Kidney (tissue), 14 donors: ENCODE measurements around the gene EPHA2. TPM values are rescaled to one million over a fixed set of nuclear protein-coding genes. Genes with fewer than 3 reads are reported as not detected.

ENCODE experiments used
- DNase-seq, 5 donors: peaks; one replicate each; pipeline ENCODE4 v3.0.0-alpha.2; 2013 to 2020
- FAIRE-seq: peaks from 2 replicates; lab custom pipeline; 2012; peaks lifted over from hg19 to GRCh38; lab: Jason Lieb, UNC
- H3K27ac ChIP-seq, 2 donors: one replicate each; pipeline ENCODE4 v1.7.0; 2013; ENCODE audit warnings: low read depth in 2 of 2, low read length in 2 of 2, inconsistent platforms in 1 of 2
- H3K27me3 ChIP-seq: one replicate; pipeline ENCODE4 v1.7.1; 2013; ENCODE audit warnings: low read length, inconsistent platforms; ENCODE audit not compliant: control insufficient read depth, insufficient read depth
- H3K36me3 ChIP-seq, 3 donors: one replicate each; pipeline versions ENCODE4 v1.7.0 to v1.7.1; 2013; ENCODE audit warnings: low read length in 3 of 3, control low read depth in 1 of 3, inconsistent platforms in 1 of 3; ENCODE audit not compliant: insufficient read depth in 3 of 3, control insufficient read depth in 2 of 3
- H3K4me1 ChIP-seq, 3 donors: one replicate each; pipeline versions ENCODE4 v1.7.0 to v1.7.1; 2013; ENCODE audit warnings: low read length in 3 of 3, inconsistent platforms in 1 of 3, low read depth in 1 of 3; ENCODE audit not compliant: control insufficient read depth in 2 of 3, insufficient read depth in 2 of 3
- H3K4me3 ChIP-seq, 3 donors: one replicate each; pipeline versions ENCODE4 v1.7.0 to v1.8.1; 2013; ENCODE audit warnings: low read length in 3 of 3, control low read depth in 1 of 3, inconsistent platforms in 1 of 3
- H3K9ac ChIP-seq, 3 donors: one replicate each; pipeline versions ENCODE4 v1.7.0 to v1.7.1; 2013; ENCODE audit warnings: low read length in 3 of 3, control low read depth in 1 of 3, inconsistent platforms in 1 of 3
- H3K9me3 ChIP-seq, 3 donors: one replicate each; pipeline versions ENCODE4 v1.7.0 to v1.7.1; 2013; ENCODE audit warnings: low read length in 3 of 3, control low read depth in 1 of 3, inconsistent platforms in 1 of 3; ENCODE audit not compliant: control insufficient read depth in 2 of 3, insufficient read depth in 1 of 3
- CTCF ChIP-seq: IDR thresholded peaks from 3 replicates; pipeline ENCODE4 v1.5.1; 2012; ENCODE audit warnings: mild to moderate bottlenecking, moderate library complexity, borderline replicate concordance; ENCODE audit not compliant: insufficient read depth; ENCODE audit errors: extremely low read depth
- intact Hi-C: fragments of 100-400 bp; cut with DNase I; formaldehyde crosslinking; loops from one replicate; pipeline ENCODE4 v1.11.1; 2022
- polyA plus RNA-seq: library from polyadenylated mRNA; stranded (reverse); fragments of 350-450 nt; fragmentation: Illumina TruSeq; extraction: RNeasy Lipid Tissue Mini Kit (QIAGEN cat#74804); gene quantifications from one replicate; pipeline ENCODE4 v1.2.3, GENCODE V29; 2014; ENCODE audit warnings: low read depth, low replicate concordance; ENCODE audit not compliant: insufficient read depth
- total RNA-seq: library from RNA; stranded (reverse); fragmentation: NEBNext Ultra II Directional; extraction: Animal tissue kit (Norgen Biotek cat#: 25700); gene quantifications from one replicate; pipeline ENCODE4 v1.2.1, GENCODE V29; 2021
- donor health status: control.
- donor health status: control.
- donor health status: control.
- donor health status: control.
- donor health status: control.
- donor health status: DM: yes; HTN: yes; CAD: no.
- donor health status: Normal renal cell carcinoma (clear cell type).

The EPHA2 gene
- total and polyA plus RNA-seq, 2 donors from 2014 or later = 5.5 to 34.2 TPM

GRCh38 chr1:16195518-16195905 is 39.6 kb upstream of the EPHA2 start:
- H3K27ac ChIP-seq = no peak overlapping the region
- no peaks in the 10 kb centered on the region for H3K36me3 ChIP-seq
- H3K4me3 ChIP-seq = no peak overlapping the region
- H3K27me3 ChIP-seq = no peaks in the 10 kb centered on the region
- peaks cover 0 to 2% (median 0%) of the 10 kb centered on the region in 3 donors for H3K4me1 ChIP-seq
- no peak for TF ChIP-seq CTCF
- no peaks in the 10 kb centered on the region for H3K9me3 ChIP-seq
- no peak overlapping the region for H3K9ac ChIP-seq
- DNase-seq (no peak), FAIRE-seq (no peak)
- intact Hi-C loops = no loop called here

- Histone ChIP-seq H3K27me3 (no peaks in the 10 kb centered on the region), H3K4me3 (no peak overlapping the region), H3K36me3 (no peaks in the 10 kb centered on the region), H3K27ac (no peak overlapping the region), H3K9ac (no peak overlapping the region), H3K9me3 (no peaks in the 10 kb centered on the region), H3K4me1 (peaks cover 0 to 8% (median 0%) of the 10 kb centered on the region in 3 donors)
- TF ChIP-seq CTCF = no peak
- DNase-seq (no peak), FAIRE-seq (no peak)
- intact Hi-C loops = no loop called here
These were observed 36.2 kb upstream of the EPHA2 start for GRCh38 chr1:16191916-16192546.

GRCh38 chr1:16191309-16191708 is 35.4 kb upstream of the EPHA2 start:
- Histone ChIP-seq H3K27ac (no peak overlapping the region), H3K27me3 (no peaks in the 10 kb centered on the region), H3K4me3 (no peak overlapping the region), H3K36me3 (no peaks in the 10 kb centered on the region), H3K4me1 (peaks cover 0 to 8% (median 0%) of the 10 kb centered on the region in 3 donors), H3K9ac (no peak overlapping the region), H3K9me3 (no peaks in the 10 kb centered on the region)
- DNase-seq (no peak), FAIRE-seq (no peak)
- no peak for TF ChIP-seq CTCF
- intact Hi-C loops = no loop called here
